Measurements from ENCODE around the gene KMT2A.

KMT2A gene

GRCh38 chr11:118436639-118437207 is 431 bp downstream of the KMT2A start:
- Histone ChIP-seq H3K4me3 (ENCODE audit: low read length) (peak overlapping the region; percentile 87), H3K9ac (ENCODE audit: low read length) (peak overlapping the region; percentile 89), H3K36me3 (ENCODE audit: control insufficient read depth, insufficient read depth, low read length, severe bottlenecking) (no peaks in the 10 kb centered on the region), H3K27me3 (replicated peaks; ENCODE audit: control insufficient read depth, insufficient read depth, low read length) (no peaks in the 10 kb centered on the region), H3K9me3 (ENCODE audit: control insufficient read depth, low read length) (no peaks in the 10 kb centered on the region), H3K4me1 (ENCODE audit: control insufficient read depth, insufficient read depth, low read length) (peaks cover 32% of the 10 kb centered on the region)
- DNase-seq (ENCODE audit: low read depth): no peak

- H3K4me1 ChIP-seq (ENCODE audit: control insufficient read depth, insufficient read depth, low read length): peaks cover 37% of the 10 kb centered on the region
- DNase-seq (ENCODE audit: low read depth): peak; percentile 77
- no peaks in the 10 kb centered on the region for H3K27me3 ChIP-seq (replicated peaks; ENCODE audit: control insufficient read depth, insufficient read depth, low read length)
- no peaks in the 10 kb centered on the region for H3K9me3 ChIP-seq (ENCODE audit: control insufficient read depth, low read length)
- H3K36me3 ChIP-seq (ENCODE audit: control insufficient read depth, insufficient read depth, low read length, severe bottlenecking): no peaks in the 10 kb centered on the region
- H3K9ac ChIP-seq (ENCODE audit: low read length): peak overlapping the region; percentile 89
- peak overlapping the region; percentile 87 for H3K4me3 ChIP-seq (ENCODE audit: low read length)
Observed at GRCh38 chr11:118437208-118438125, 1.2 kb downstream of the KMT2A start.

GRCh38 chr11:118438314-118438931 is 2.1 kb downstream of the KMT2A start:
- Histone ChIP-seq H3K9me3 (ENCODE audit: control insufficient read depth, low read length) (no peaks in the 10 kb centered on the region), H3K4me3 (ENCODE audit: low read length) (peak overlapping the region; percentile 87), H3K9ac (ENCODE audit: low read length) (peak overlapping the region; percentile 78), H3K4me1 (ENCODE audit: control insufficient read depth, insufficient read depth, low read length) (peaks cover 37% of the 10 kb centered on the region), H3K27me3 (replicated peaks; ENCODE audit: control insufficient read depth, insufficient read depth, low read length) (no peaks in the 10 kb centered on the region), H3K36me3 (ENCODE audit: control insufficient read depth, insufficient read depth, low read length, severe bottlenecking) (no peaks in the 10 kb centered on the region)
- DNase-seq (ENCODE audit: low read depth): peak; percentile 92

GRCh38 chr11:118439646-118440045 is 3.4 kb downstream of the KMT2A start:
- peak overlapping the region; percentile 87 for H3K4me3 ChIP-seq (ENCODE audit: low read length)

GRCh38 chr11:118441770-118442275 is 5.5 kb downstream of the KMT2A start:
- no peaks in the 10 kb centered on the region for H3K9me3 ChIP-seq (ENCODE audit: control insufficient read depth, low read length)
- peaks cover 25% of the 10 kb centered on the region for H3K4me1 ChIP-seq (ENCODE audit: control insufficient read depth, insufficient read depth, low read length)
- H3K27me3 ChIP-seq (replicated peaks; ENCODE audit: control insufficient read depth, insufficient read depth, low read length): no peaks in the 10 kb centered on the region
- no peak for DNase-seq (ENCODE audit: low read depth)
- no peak overlapping the region for H3K4me3 ChIP-seq (ENCODE audit: low read length)
- no peak overlapping the region for H3K9ac ChIP-seq (ENCODE audit: low read length)
- no peaks in the 10 kb centered on the region for H3K36me3 ChIP-seq (ENCODE audit: control insufficient read depth, insufficient read depth, low read length, severe bottlenecking)

More at GRCh38 chr11:118439646-118440045, 3.4 kb downstream of the KMT2A start:
- no peaks in the 10 kb centered on the region for H3K9me3 ChIP-seq (ENCODE audit: control insufficient read depth, low read length)
- H3K9ac ChIP-seq (ENCODE audit: low read length): no peak overlapping the region
- H3K36me3 ChIP-seq (ENCODE audit: control insufficient read depth, insufficient read depth, low read length, severe bottlenecking): no peaks in the 10 kb centered on the region
- H3K27me3 ChIP-seq (replicated peaks; ENCODE audit: control insufficient read depth, insufficient read depth, low read length): no peaks in the 10 kb centered on the region
- no peak for DNase-seq (ENCODE audit: low read depth)
- H3K4me1 ChIP-seq (ENCODE audit: control insufficient read depth, insufficient read depth, low read length): peaks cover 30% of the 10 kb centered on the region

- Histone ChIP-seq H3K4me1 (ENCODE audit: control insufficient read depth, insufficient read depth, low read length) (peaks cover 25% of the 10 kb centered on the region), H3K36me3 (ENCODE audit: control insufficient read depth, insufficient read depth, low read length, severe bottlenecking) (no peaks in the 10 kb centered on the region), H3K27me3 (replicated peaks; ENCODE audit: control insufficient read depth, insufficient read depth, low read length) (no peaks in the 10 kb centered on the region), H3K4me3 (ENCODE audit: low read length) (no peak overlapping the region), H3K9me3 (ENCODE audit: control insufficient read depth, low read length) (no peaks in the 10 kb centered on the region), H3K9ac (ENCODE audit: low read length) (no peak overlapping the region)
- no peak for DNase-seq (ENCODE audit: low read depth)
Observed at GRCh38 chr11:118442301-118442700, 6.0 kb downstream of the KMT2A start.

- no peak overlapping the region for H3K4me3 ChIP-seq (ENCODE audit: low read length)
- no peaks in the 10 kb centered on the region for H3K27me3 ChIP-seq (replicated peaks; ENCODE audit: control insufficient read depth, insufficient read depth, low read length)
- no peaks in the 10 kb centered on the region for H3K36me3 ChIP-seq (ENCODE audit: control insufficient read depth, insufficient read depth, low read length, severe bottlenecking)
- peaks cover 29% of the 10 kb centered on the region for H3K4me1 ChIP-seq (ENCODE audit: control insufficient read depth, insufficient read depth, low read length)
- DNase-seq (ENCODE audit: low read depth): no peak
- no peaks in the 10 kb centered on the region for H3K9me3 ChIP-seq (ENCODE audit: control insufficient read depth, low read length)
- no peak overlapping the region for H3K9ac ChIP-seq (ENCODE audit: low read length)
Observed at GRCh38 chr11:118442908-118443589, 6.8 kb downstream of the KMT2A start.

- Histone ChIP-seq H3K4me3 (ENCODE audit: low read length) (no peak overlapping the region), H3K9ac (ENCODE audit: low read length) (no peak overlapping the region), H3K36me3 (ENCODE audit: control insufficient read depth, insufficient read depth, low read length, severe bottlenecking) (no peaks in the 10 kb centered on the region), H3K4me1 (ENCODE audit: control insufficient read depth, insufficient read depth, low read length) (peaks cover 36% of the 10 kb centered on the region), H3K27me3 (replicated peaks; ENCODE audit: control insufficient read depth, insufficient read depth, low read length) (no peaks in the 10 kb centered on the region), H3K9me3 (ENCODE audit: control insufficient read depth, low read length) (no peaks in the 10 kb centered on the region)
- no peak for DNase-seq (ENCODE audit: low read depth)
Observed at GRCh38 chr11:118443590-118444218, 7.4 kb downstream of the KMT2A start.

- H3K4me1 ChIP-seq (ENCODE audit: control insufficient read depth, insufficient read depth, low read length): peaks cover 23% of the 10 kb centered on the region
- H3K9ac ChIP-seq (ENCODE audit: low read length): no peak overlapping the region
- DNase-seq (ENCODE audit: low read depth): no peak
- H3K27me3 ChIP-seq (replicated peaks; ENCODE audit: control insufficient read depth, insufficient read depth, low read length): no peaks in the 10 kb centered on the region
- no peaks in the 10 kb centered on the region for H3K36me3 ChIP-seq (ENCODE audit: control insufficient read depth, insufficient read depth, low read length, severe bottlenecking)
- H3K9me3 ChIP-seq (ENCODE audit: control insufficient read depth, low read length): no peaks in the 10 kb centered on the region
- no peak overlapping the region for H3K4me3 ChIP-seq (ENCODE audit: low read length)
Observed at GRCh38 chr11:118447423-118447822, 11.1 kb downstream of the KMT2A start.

- H3K36me3 ChIP-seq (ENCODE audit: control insufficient read depth, insufficient read depth, low read length, severe bottlenecking): no peaks in the 10 kb centered on the region
- H3K9me3 ChIP-seq (ENCODE audit: control insufficient read depth, low read length): no peaks in the 10 kb centered on the region
- no peak overlapping the region for H3K9ac ChIP-seq (ENCODE audit: low read length)
- peaks cover 23% of the 10 kb centered on the region for H3K4me1 ChIP-seq (ENCODE audit: control insufficient read depth, insufficient read depth, low read length)
- peak; percentile 41 for DNase-seq (ENCODE audit: low read depth)
- no peaks in the 10 kb centered on the region for H3K27me3 ChIP-seq (replicated peaks; ENCODE audit: control insufficient read depth, insufficient read depth, low read length)
- peak overlapping the region; percentile 6 for H3K4me3 ChIP-seq (ENCODE audit: low read length)
Observed at GRCh38 chr11:118448294-118448693, 12.0 kb downstream of the KMT2A start.

Measured in adipocyte (in vitro differentiated cells).